ENCODE data around the gene KCNK5. TPM values are rescaled to one million over a fixed set of nuclear protein-coding genes. Genes with fewer than 3 reads are reported as not detected.

Gene KCNK5
- total and polyA plus RNA-seq, 2 experiments from 2014 or later: 0.21 to 0.27 TPM

DNA sequence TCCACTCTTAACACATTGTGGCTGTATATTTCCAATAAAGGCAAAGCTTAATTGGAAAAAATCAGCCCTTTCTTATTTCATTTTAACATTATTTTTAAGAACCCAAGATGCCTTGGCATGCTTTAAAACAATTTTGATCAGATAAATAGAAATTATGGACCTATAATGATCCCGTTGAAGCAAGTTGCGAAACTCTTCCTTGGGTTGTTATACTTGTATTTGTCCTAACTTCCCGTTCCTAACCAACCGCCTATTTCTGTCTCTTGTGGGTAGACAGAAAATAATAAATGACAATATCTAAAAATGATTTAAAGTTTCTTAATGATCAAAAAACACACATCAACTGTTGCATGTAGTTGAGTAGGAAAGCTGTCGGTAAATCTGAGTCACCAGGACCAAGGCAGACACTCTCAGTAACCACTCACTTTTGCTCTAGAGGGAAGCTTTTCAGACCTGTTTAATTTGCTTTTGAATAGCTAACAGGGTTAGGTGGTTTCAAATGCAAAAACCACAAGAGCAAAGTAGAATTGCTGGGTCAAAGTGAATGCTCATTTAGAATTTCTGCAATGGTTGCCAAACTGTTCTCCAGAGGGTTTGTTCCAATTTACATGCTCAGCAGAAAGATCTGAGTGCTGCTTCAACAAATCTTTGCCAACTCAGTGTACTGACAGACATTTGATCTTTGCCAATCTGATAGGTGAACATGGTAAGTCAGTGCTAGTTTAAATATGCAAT is 34.2 kb upstream of the KCNK5 start:
- Histone ChIP-seq H3K27ac (no peak overlapping the region), H3K27me3 (no peaks in the 10 kb centered on the region), H3K4me1 (ENCODE audit: low read depth) (no peaks in the 10 kb centered on the region), H3K36me3 (no peaks in the 10 kb centered on the region), H3K4me3 (no peak overlapping the region), H3K9me3 (ENCODE audit: low read depth) (no peaks in the 10 kb centered on the region)
- no peak for DNase-seq (ENCODE audit: low read depth in 1 of 2, low spot score in 1 of 2)
- TF ChIP-seq, protein P1, sequence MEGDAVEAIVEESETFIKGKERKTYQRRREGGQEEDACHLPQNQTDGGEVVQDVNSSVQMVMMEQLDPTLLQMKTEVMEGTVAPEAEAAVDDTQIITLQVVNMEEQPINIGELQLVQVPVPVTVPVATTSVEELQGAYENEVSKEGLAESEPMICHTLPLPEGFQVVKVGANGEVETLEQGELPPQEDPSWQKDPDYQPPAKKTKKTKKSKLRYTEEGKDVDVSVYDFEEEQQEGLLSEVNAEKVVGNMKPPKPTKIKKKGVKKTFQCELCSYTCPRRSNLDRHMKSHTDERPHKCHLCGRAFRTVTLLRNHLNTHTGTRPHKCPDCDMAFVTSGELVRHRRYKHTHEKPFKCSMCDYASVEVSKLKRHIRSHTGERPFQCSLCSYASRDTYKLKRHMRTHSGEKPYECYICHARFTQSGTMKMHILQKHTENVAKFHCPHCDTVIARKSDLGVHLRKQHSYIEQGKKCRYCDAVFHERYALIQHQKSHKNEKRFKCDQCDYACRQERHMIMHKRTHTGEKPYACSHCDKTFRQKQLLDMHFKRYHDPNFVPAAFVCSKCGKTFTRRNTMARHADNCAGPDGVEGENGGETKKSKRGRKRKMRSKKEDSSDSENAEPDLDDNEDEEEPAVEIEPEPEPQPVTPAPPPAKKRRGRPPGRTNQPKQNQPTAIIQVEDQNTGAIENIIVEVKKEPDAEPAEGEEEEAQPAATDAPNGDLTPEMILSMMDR (IDR thresholded peaks at IDR 0.05; ENCODE audit: low read depth, low read length): no peak

DNA sequence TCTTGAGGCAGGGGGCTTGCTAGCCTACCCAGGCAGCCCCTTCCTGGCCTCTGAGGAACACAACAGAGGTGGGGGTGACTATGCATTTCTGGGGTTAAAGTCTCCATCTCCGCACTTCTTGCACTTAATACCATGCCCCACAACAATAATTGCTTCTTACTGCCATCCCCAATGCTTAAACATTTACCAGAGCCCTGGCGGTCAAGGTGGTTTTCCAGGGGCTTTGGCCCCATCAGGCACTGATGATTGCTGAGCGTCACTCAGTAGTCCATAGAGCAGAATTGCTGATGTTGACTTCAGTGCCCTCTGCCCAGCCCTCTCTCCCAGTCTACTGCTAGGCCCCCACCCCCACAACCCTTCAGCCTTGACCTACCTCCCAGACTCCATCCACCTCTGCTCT is 32.5 kb upstream of the KCNK5 start:
- H3K36me3 ChIP-seq: no peaks in the 10 kb centered on the region
- H3K4me1 ChIP-seq (ENCODE audit: low read depth): no peaks in the 10 kb centered on the region
- DNase-seq (ENCODE audit: low read depth in 1 of 2, low spot score in 1 of 2): no peak
- no peak overlapping the region for H3K4me3 ChIP-seq
- H3K27me3 ChIP-seq: no peaks in the 10 kb centered on the region
- no peaks in the 10 kb centered on the region for H3K9me3 ChIP-seq (ENCODE audit: low read depth)
- H3K27ac ChIP-seq: no peak overlapping the region
- TF ChIP-seq, protein P1 (IDR thresholded peaks at IDR 0.05; ENCODE audit: low read depth, low read length): no peak

DNA sequence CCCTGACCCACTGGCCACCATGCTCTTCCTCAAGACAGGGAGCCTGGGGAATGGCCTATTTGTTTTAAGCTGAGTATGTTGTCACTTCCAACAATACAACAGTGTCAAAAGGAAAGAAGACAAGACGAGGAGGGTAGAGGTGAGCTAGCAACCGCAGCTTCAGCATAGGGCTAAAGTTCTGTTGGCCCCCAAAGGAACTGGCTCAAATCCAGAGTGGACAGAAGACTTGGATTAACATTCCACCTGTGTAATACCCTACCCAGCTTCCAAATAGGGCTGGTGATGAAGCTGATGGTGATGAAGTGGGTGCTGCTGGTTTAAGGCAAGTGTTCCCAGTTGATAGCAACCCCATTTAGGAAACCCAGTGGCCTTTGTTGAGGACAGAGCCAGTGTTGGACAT is 31.7 kb upstream of the KCNK5 start:
- no peak for DNase-seq (ENCODE audit: low read depth in 1 of 2, low spot score in 1 of 2)
- TF ChIP-seq, protein P1 (IDR thresholded peaks at IDR 0.05; ENCODE audit: low read depth, low read length): no peak

DNA sequence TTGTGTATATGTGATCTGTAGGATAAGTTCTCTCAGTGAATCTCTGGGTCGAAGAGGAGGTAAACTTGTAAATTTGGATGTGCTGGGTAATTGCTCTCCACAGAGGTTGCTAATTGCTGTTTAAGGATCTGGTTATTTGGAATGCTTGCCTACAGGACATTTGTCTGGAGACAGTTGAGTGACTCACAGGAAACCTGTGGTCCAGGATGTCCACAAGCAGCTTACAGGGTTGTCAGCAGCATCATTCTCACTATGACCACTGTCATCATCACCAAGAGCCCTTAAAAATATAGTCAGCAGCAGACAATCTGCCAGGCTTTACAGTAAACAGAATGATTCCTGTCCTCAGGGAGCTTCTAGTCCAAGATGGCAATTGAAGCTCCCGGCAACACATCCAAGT is 31.2 kb upstream of the KCNK5 start:
- Histone ChIP-seq H3K27me3 (no peaks in the 10 kb centered on the region), H3K27ac (no peak overlapping the region), H3K36me3 (no peaks in the 10 kb centered on the region), H3K4me1 (ENCODE audit: low read depth) (no peaks in the 10 kb centered on the region), H3K4me3 (no peak overlapping the region), H3K9me3 (ENCODE audit: low read depth) (no peaks in the 10 kb centered on the region)
- TF ChIP-seq, protein P1 (IDR thresholded peaks at IDR 0.05; ENCODE audit: low read depth, low read length): no peak
- no peak for DNase-seq (ENCODE audit: low read depth in 1 of 2, low spot score in 1 of 2)

More for the DNA sequence above, 31.7 kb upstream of the KCNK5 start:
- no peak overlapping the region for H3K27ac ChIP-seq
- H3K9me3 ChIP-seq (ENCODE audit: low read depth): no peaks in the 10 kb centered on the region
- no peaks in the 10 kb centered on the region for H3K4me1 ChIP-seq (ENCODE audit: low read depth)
- no peaks in the 10 kb centered on the region for H3K36me3 ChIP-seq
- no peak overlapping the region for H3K4me3 ChIP-seq
- H3K27me3 ChIP-seq: no peaks in the 10 kb centered on the region

DNA sequence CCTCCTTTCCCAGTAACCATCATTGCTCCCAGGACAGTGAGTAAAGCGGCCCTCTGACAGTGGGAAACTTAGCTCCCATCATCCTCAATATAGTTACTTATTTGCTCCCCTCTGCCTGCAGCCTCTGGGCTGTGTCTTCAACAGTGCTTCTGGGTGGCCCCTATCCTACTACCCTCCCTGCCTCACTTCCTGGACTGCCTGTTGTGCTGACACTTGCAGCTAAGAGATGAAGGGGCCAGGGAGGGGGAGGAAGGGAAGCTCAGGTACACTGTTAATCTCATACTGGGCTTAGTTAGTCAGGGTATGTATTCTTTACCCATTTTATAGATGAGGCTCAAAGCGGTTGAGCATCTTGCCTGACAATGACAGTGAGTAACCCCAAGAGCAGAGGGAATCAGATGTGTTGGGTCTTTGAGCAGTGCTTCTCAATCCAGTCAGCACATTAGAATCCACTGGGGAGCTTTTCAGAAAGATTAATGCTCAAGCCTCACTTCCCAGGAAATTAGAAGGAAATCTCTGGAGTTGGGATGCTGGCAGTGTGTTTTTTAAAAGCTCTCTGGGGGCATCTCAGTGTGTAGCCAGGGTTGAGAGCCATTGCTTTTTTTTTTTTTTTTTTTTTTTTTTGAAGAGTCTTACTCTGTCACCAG is 27.1 kb upstream of the KCNK5 start:
- H3K4me1 ChIP-seq (ENCODE audit: low read depth): no peaks in the 10 kb centered on the region
- no peaks in the 10 kb centered on the region for H3K27me3 ChIP-seq
- no peak for DNase-seq (ENCODE audit: low read depth in 1 of 2, low spot score in 1 of 2)
- H3K27ac ChIP-seq: no peak overlapping the region
- TF ChIP-seq, protein P1 (IDR thresholded peaks at IDR 0.05; ENCODE audit: low read depth, low read length): no peak
- H3K9me3 ChIP-seq (ENCODE audit: low read depth): no peaks in the 10 kb centered on the region
- H3K4me3 ChIP-seq: no peak overlapping the region
- H3K36me3 ChIP-seq: no peaks in the 10 kb centered on the region

Measured in cardiac muscle cell (in vitro differentiated cells and primary cell).